Mesendoderm (in vitro differentiated cells): ENCODE data around the gene R3HCC1L.

Experiments used
- DNase-seq: peaks from one replicate; pipeline ENCODE4 v3.0.0; 2013
- H2AK5ac ChIP-seq: 2 replicates; pipeline ENCODE4 v1.6.1; 2013; ENCODE audit warnings: low read length, inconsistent platforms
- H2BK120ac ChIP-seq: 2 replicates; pipeline ENCODE4 v1.6.1; 2013; ENCODE audit warnings: low read depth, mild to moderate bottlenecking, low read length, moderate library complexity, mixed read lengths
- H2BK15ac ChIP-seq: replicated peaks from 2 replicates; pipeline ENCODE4 v1.6.1; 2013; ENCODE audit warnings: low read depth, mild to moderate bottlenecking, moderate library complexity
- H2BK5ac ChIP-seq: 2 replicates; pipeline ENCODE4 v1.6.1; 2013; ENCODE audit warnings: low read length, inconsistent platforms
- H3K18ac ChIP-seq: 2 replicates; pipeline ENCODE4 v1.6.1; 2013; ENCODE audit warnings: mild to moderate bottlenecking, low read length, mixed read lengths
- H3K23ac ChIP-seq: one replicate; pipeline ENCODE4 v1.6.1; 2013; ENCODE audit warnings: low read length
- H3K27ac ChIP-seq: 2 replicates; pipeline ENCODE4 v1.5.1; 2013; ENCODE audit warnings: low read depth, mild to moderate bottlenecking, inconsistent platforms, low read length, moderate library complexity
- H3K27me3 ChIP-seq: 2 replicates; pipeline ENCODE4 v1.6.1; 2013; ENCODE audit warnings: low read length, control low read depth, mild to moderate bottlenecking, inconsistent platforms; ENCODE audit not compliant: insufficient read depth, poor library complexity
- H3K36me3 ChIP-seq: 2 replicates; pipeline ENCODE4 v1.6.1; 2013; ENCODE audit warnings: low read length, inconsistent platforms; ENCODE audit not compliant: control insufficient read depth, insufficient read depth
- H3K4ac ChIP-seq: one replicate; pipeline ENCODE4 v1.6.1; 2013; ENCODE audit warnings: low read depth, mild to moderate bottlenecking, low read length, moderate library complexity
- H3K4me1 ChIP-seq: 2 replicates; pipeline ENCODE4 v1.6.1; 2013; ENCODE audit warnings: low read depth, low read length, inconsistent platforms; ENCODE audit not compliant: control insufficient read depth
- H3K4me2 ChIP-seq: 2 replicates; pipeline ENCODE4 v1.6.1; 2013; ENCODE audit warnings: low read length
- H3K4me3 ChIP-seq: 2 replicates; pipeline ENCODE4 v1.5.1; 2013; ENCODE audit warnings: mild to moderate bottlenecking, low read length
- H3K56ac ChIP-seq: one replicate; pipeline ENCODE4 v1.6.1; 2013; ENCODE audit warnings: low read length
- H3K79me1 ChIP-seq: 2 replicates; pipeline ENCODE4 v1.6.1; 2013; ENCODE audit warnings: low read length, inconsistent platforms
- H3K79me2 ChIP-seq: 2 replicates; pipeline ENCODE4 v1.6.1; 2013; ENCODE audit warnings: mild to moderate bottlenecking, low read length; ENCODE audit not compliant: control insufficient read depth, insufficient read depth
- H3K9ac ChIP-seq: 2 replicates; pipeline ENCODE4 v1.6.1; 2013; ENCODE audit warnings: low read length, inconsistent platforms
- H4K5ac ChIP-seq: one replicate; pipeline ENCODE4 v1.6.1; 2013; ENCODE audit warnings: low read length
- H4K8ac ChIP-seq: one replicate; pipeline ENCODE4 v1.6.1; 2013; ENCODE audit warnings: low read depth, mild to moderate bottlenecking, control low read depth, low read length, moderate library complexity
- WGBS: extraction: QIAGEN DNeasy Blood & Tissue Kit; methylation state at CpG from one replicate; pipeline ENCODE4 v1.1.7; 2013; ENCODE audit warnings: low lambda C conversion rate, missing lambda C conversion rate; ENCODE audit not compliant: insufficient coverage; ENCODE audit errors: extremely low coverage; 5-methylcytosine and 5-hydroxymethylcytosine counted together

R3HCC1L gene

DNA sequence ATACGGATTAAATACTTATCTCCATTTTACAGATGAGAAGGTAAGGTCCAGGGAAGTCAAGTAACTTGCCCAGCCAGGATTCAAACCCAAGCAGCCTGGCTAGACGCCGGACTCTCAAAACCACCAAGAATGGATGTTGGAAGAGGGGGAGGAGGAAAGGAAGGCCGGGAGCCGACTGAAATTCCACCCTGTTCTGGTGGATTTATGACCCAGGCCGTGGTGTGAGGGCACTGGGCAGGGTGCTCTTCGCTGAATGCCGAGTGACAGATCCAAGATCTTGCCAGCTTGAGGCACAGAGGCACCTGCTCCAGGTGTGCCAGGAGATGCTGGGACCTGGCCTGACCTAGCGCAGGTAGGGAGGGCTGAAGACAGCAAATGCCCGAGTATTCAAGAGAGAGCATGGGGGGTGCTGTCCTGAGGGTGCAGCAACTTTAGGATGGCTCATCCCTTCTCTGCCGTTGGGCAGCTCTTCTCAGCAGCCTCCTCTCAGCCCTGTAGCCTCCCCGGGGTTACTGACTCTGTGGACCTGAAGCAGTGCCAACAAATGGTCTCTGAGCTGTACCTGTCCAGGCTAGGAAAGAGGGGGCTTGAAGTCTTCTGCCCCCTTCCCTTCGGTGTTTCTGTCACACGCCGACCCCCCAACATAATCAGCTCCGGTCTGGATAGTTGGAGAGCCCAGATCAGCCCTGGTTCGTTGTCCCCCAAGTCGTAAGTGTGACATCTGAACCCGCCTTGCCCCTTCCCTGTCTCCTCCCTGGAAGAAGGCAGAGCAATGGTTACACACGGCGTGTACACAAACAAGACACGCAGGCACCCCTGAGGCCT is 132.8 kb downstream of the R3HCC1L start:
- H3K36me3 ChIP-seq, result no peaks in the 10 kb centered on the region
- no peak overlapping the region for H3K27ac ChIP-seq
- H4K8ac ChIP-seq, result no peak overlapping the region
- no peak overlapping the region for H2BK5ac ChIP-seq
- no peak overlapping the region for H3K4ac ChIP-seq
- H3K18ac ChIP-seq, result no peak overlapping the region
- H3K23ac ChIP-seq, result peak overlapping the region; percentile 67
- no peak overlapping the region for H2BK15ac ChIP-seq
- H4K5ac ChIP-seq, result no peak overlapping the region
- peaks cover 11% of the 10 kb centered on the region for H3K4me1 ChIP-seq
- H3K56ac ChIP-seq, result peak overlapping the region; percentile 71
- H3K79me2 ChIP-seq, result no peaks in the 10 kb centered on the region
- no peak overlapping the region for H2BK120ac ChIP-seq
- no peak for DNase-seq
- no CpG with 5 or more reads among the region's 22 CpGs for WGBS
- H2AK5ac ChIP-seq, result no peak overlapping the region
- H3K79me1 ChIP-seq, result no peaks in the 10 kb centered on the region
- H3K4me3 ChIP-seq, result no peak overlapping the region
- H3K27me3 ChIP-seq, result no peaks in the 10 kb centered on the region
- H3K9ac ChIP-seq, result peak overlapping the region; percentile 44
- H3K4me2 ChIP-seq, result no peak overlapping the region

DNA sequence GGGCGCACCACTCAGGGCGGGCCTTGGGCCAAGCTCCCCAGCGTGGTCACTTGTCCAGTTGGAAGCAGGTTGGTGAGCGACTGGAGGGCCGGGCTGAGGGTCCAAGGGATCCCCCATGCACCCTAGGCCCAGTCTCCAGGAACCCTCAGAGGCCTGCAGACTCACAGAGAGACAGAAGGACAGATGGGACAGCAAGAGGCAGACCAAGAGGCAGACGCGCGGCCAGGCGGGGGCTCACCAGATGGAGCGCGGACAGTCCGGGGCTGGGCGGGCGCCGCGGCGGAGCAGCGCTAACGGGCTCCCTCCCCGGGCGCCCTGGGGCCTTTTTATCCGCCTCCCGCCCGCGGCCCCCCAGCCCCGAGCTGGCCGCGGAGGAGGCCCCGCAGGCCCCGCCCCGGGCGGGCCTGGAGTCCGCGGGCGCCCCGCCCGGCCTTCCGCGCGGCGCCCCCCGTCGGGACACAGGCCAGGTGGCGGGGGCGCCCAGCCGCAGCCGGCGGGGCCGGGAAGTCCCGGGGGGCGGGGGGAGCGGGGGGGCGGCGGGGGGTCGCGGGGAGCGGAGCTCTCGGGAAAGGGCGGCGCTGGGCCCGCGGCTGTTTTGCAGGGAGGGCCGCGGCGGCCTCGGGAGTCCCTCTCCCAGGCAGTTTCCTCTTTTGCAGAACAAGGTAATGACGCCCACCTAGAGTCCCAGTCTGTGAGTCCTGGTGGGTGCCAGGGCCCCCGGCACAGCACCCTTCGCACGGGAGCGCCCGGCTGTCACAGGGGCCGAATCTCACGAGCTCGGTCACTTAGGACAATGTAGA is 133.6 kb downstream of the R3HCC1L start, which contains the start of gene LOXL4:
Gene LOXL4, minus strand, starts transcription at position 301 of the 800 bp plus-strand sequence. CDS start 5,175 bp downstream, outside the sequence.
- peak within 1 kb of the TSS; percentile 67 for H3K9ac ChIP-seq
- H3K56ac ChIP-seq, result peak within 1 kb of the TSS; percentile 72
- no peak within 1 kb of the TSS for H2BK5ac ChIP-seq
- peaks cover 13% of the 10 kb centered on the region for H3K4me1 ChIP-seq
- WGBS, result no CpG with 5 or more reads among the region's 75 CpGs
- H3K27ac ChIP-seq, result no peak within 1 kb of the TSS
- peak within 1 kb of the TSS; percentile 62 for H3K4me2 ChIP-seq
- H3K27me3 ChIP-seq, result no peaks in the 10 kb centered on the region
- DNase-seq, result no peak
- peak within 1 kb of the TSS; percentile 7 for H2BK120ac ChIP-seq
- no peak within 1 kb of the TSS for H4K8ac ChIP-seq
- no peaks in the 10 kb centered on the region for H3K36me3 ChIP-seq
- no peak within 1 kb of the TSS for H2AK5ac ChIP-seq
- H3K23ac ChIP-seq, result peak within 1 kb of the TSS; percentile 67
- no peak within 1 kb of the TSS for H2BK15ac ChIP-seq
- no peak within 1 kb of the TSS for H3K4ac ChIP-seq
- no peaks in the 10 kb centered on the region for H3K79me1 ChIP-seq
- peak within 1 kb of the TSS; percentile 23 for H3K4me3 ChIP-seq
- H3K18ac ChIP-seq, result peak within 1 kb of the TSS; percentile 52
- no peak within 1 kb of the TSS for H4K5ac ChIP-seq
- no peaks in the 10 kb centered on the region for H3K79me2 ChIP-seq

DNA sequence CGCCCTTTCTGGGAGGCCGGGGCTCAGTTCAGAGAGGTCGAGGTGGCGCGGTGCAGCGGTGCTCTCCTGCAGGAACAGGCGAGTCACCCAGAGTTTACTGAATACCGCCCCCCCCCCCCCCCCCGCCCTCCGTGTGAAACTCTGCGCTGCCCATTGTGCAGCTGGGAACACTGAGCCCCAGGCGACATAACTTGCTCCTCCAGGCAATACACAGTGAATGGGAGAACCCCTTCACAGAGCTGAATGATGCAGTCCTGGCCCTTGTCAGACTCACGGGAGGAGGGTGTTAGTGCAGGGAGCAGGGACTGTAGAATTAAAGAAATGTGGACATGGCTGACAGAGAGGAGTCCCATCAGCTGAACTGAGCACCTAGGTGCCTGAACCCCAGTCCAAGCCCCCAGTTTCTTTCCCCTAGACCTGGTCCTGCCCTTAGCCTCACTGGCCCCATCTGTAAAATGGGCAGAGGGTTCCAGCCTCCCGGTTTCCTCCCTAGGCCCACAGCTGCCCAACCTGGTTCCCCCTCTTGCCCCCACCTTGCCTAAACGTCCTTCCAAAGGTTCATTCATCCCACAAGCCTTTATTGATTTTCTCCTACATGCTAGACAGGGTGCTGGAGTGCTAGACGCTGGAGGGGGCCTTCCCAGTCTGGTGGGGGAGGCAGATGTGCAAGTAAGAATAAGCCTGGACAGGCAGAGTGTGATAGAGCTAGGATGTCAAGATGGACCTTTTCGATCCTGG is 134.4 kb downstream of the R3HCC1L start:
- no peaks in the 10 kb centered on the region for H3K27me3 ChIP-seq
- no peak overlapping the region for H4K5ac ChIP-seq
- no peak overlapping the region for H3K4ac ChIP-seq
- no peaks in the 10 kb centered on the region for H3K79me2 ChIP-seq
- no peaks in the 10 kb centered on the region for H3K36me3 ChIP-seq
- H3K79me1 ChIP-seq, result no peaks in the 10 kb centered on the region
- no peak overlapping the region for H2BK5ac ChIP-seq
- H4K8ac ChIP-seq, result no peak overlapping the region
- no peak overlapping the region for H2AK5ac ChIP-seq
- H3K9ac ChIP-seq, result peak overlapping the region; percentile 67
- H3K56ac ChIP-seq, result peak overlapping the region; percentile 72
- peak; percentile 47 for DNase-seq
- no CpG with 5 or more reads among the region's 17 CpGs for WGBS
- peak overlapping the region; percentile 52 for H3K18ac ChIP-seq
- H3K4me2 ChIP-seq, result peak overlapping the region; percentile 62
- H2BK15ac ChIP-seq, result no peak overlapping the region
- H3K4me1 ChIP-seq, result peaks cover 15% of the 10 kb centered on the region
- no peak overlapping the region for H3K23ac ChIP-seq
- no peak overlapping the region for H2BK120ac ChIP-seq
- no peak overlapping the region for H3K27ac ChIP-seq
- peak overlapping the region; percentile 23 for H3K4me3 ChIP-seq

- DNase-seq, result peak; percentile 92
- Histone ChIP-seq H2BK15ac (no peak overlapping the region), H3K27ac (peak overlapping the region; percentile 33), H3K79me2 (no peaks in the 10 kb centered on the region), H3K4me2 (no peak overlapping the region), H4K8ac (no peak overlapping the region), H3K18ac (no peak overlapping the region), H3K23ac (no peak overlapping the region), H3K4me3 (no peak overlapping the region), H3K4ac (peak overlapping the region; percentile 21), H3K9ac (peak overlapping the region; percentile 13), H4K5ac (no peak overlapping the region), H2AK5ac (no peak overlapping the region), H3K56ac (peak overlapping the region; percentile 51), H2BK5ac (no peak overlapping the region), H3K27me3 (no peaks in the 10 kb centered on the region), H3K79me1 (no peaks in the 10 kb centered on the region), H3K4me1 (peaks cover 15% of the 10 kb centered on the region), H2BK120ac (peak overlapping the region; percentile 29), H3K36me3 (no peaks in the 10 kb centered on the region)
- no CpG with 5 or more reads among the region's 8 CpGs for WGBS
Observed at GRCh38 chr10:98269435-98269912, 135.0 kb downstream of the R3HCC1L start.

DNA sequence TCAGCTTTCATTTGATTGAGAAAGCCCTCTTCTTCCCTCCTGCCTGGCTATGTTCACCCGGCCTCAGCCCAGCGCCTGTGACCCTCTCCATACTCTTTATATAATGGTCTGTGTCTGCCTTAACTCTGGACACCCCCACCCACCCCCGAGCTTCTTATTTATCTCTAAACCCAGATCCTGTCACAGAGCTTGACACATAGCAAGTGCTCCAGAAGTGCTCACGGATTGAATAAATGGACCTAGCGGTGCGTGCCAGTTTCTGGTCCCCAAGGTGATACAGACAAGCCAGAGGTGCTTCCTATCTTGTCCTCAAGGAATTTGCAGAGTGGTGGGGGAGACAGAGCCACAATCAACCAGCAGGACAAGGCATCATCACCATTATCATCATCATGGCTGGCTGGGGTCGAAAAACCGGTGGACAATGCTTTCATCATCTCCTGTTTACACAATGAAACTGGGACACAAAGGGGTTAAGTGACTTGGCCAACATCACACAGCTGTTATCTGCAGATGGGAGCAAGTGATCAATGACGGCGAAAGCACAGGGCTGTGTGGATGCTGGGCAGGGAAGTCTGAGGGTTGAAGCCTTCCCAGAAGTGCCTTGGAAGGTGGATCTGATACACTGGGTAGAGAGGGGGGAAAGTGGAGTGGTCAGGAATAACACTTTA is 135.8 kb downstream of the R3HCC1L start:
- Histone ChIP-seq H3K4me2 (no peak overlapping the region), H3K79me2 (no peaks in the 10 kb centered on the region), H2AK5ac (peak overlapping the region; percentile 16), H3K4ac (peak overlapping the region; percentile 21), H3K4me1 (peaks cover 15% of the 10 kb centered on the region), H3K4me3 (no peak overlapping the region), H3K36me3 (no peaks in the 10 kb centered on the region), H3K27me3 (no peaks in the 10 kb centered on the region), H2BK5ac (no peak overlapping the region), H4K8ac (no peak overlapping the region), H2BK15ac (no peak overlapping the region), H3K23ac (no peak overlapping the region), H3K56ac (peak overlapping the region; percentile 1), H3K27ac (no peak overlapping the region), H3K18ac (no peak overlapping the region), H4K5ac (no peak overlapping the region), H2BK120ac (no peak overlapping the region), H3K79me1 (no peaks in the 10 kb centered on the region), H3K9ac (no peak overlapping the region)
- no CpG with 5 or more reads among the region's 10 CpGs for WGBS
- DNase-seq, result peak; percentile 36
